ENCODE results near the gene GSG1L.

DNA sequence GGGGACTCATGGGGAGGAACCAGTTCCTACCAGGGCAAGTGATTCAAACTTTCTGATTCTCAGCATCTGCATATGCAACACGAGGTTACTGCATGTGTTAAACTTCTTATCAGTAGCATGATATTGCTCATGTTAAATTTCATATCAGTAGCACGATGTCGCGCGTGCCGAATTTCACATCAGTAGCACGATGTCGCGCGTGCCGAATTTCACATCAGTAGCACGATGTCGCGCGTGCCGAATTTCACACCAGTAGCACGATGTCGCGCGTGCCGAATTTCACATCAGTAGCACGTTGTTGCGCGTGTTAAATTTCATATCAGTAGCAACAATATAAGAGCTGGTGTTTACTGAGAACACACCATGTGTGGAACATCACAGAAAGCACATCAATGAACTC is 221.6 kb downstream of the GSG1L start:
- TF ChIP-seq NONO (IDR thresholded peaks at IDR 0.05; ENCODE audit: low read depth in 2 of 2, low read length in 1 of 2): no peak
- no peak for TF ChIP-seq DNMT1 (IDR thresholded peaks at IDR 0.05)
- TF ChIP-seq, protein P1, sequence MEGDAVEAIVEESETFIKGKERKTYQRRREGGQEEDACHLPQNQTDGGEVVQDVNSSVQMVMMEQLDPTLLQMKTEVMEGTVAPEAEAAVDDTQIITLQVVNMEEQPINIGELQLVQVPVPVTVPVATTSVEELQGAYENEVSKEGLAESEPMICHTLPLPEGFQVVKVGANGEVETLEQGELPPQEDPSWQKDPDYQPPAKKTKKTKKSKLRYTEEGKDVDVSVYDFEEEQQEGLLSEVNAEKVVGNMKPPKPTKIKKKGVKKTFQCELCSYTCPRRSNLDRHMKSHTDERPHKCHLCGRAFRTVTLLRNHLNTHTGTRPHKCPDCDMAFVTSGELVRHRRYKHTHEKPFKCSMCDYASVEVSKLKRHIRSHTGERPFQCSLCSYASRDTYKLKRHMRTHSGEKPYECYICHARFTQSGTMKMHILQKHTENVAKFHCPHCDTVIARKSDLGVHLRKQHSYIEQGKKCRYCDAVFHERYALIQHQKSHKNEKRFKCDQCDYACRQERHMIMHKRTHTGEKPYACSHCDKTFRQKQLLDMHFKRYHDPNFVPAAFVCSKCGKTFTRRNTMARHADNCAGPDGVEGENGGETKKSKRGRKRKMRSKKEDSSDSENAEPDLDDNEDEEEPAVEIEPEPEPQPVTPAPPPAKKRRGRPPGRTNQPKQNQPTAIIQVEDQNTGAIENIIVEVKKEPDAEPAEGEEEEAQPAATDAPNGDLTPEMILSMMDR (IDR thresholded peaks at IDR 0.05 in 2 of 3, conservative IDR thresholded peaks at IDR 0.05 in 1 of 3; ENCODE audit: insufficient read depth in 2 of 3, low read depth in 1 of 3, low read length in 3 of 3): no peak
- no peak for TF ChIP-seq DIDO1 (tag; IDR thresholded peaks at IDR 0.05; ENCODE audit: low read depth)
- no peak for TF ChIP-seq POLR2A (conservative IDR thresholded peaks at IDR 0.05)
- TF ChIP-seq, protein P2, sequence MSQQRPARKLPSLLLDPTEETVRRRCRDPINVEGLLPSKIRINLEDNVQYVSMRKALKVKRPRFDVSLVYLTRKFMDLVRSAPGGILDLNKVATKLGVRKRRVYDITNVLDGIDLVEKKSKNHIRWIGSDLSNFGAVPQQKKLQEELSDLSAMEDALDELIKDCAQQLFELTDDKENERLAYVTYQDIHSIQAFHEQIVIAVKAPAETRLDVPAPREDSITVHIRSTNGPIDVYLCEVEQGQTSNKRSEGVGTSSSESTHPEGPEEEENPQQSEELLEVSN (IDR thresholded peaks at IDR 0.05; ENCODE audit: borderline replicate concordance in 1 of 2, extremely low read depth in 1 of 2, insufficient read depth in 1 of 2, insufficient read length in 1 of 2, low read depth in 1 of 2, low read length in 1 of 2, poor library complexity in 1 of 2, severe bottlenecking in 1 of 2): no peak

Measured in K562 (cell line).